Pancreas (tissue), 10 donors: ENCODE measurements around the gene SLC41A1. TPM values are rescaled to one million over a fixed set of nuclear protein-coding genes. Genes with fewer than 3 reads are reported as not detected.

Experiments used
- ATAC-seq, 4 donors: fragments of 200-7000 bp; cut with Tn5 transposase; one replicate each; pipeline versions ENCODE4 v1.8.0 to v1.9.1; 2020; ENCODE audit warnings: mild to moderate bottlenecking in 4 of 4, moderate library complexity in 4 of 4
- DNase-seq, 6 donors: peaks; one replicate each; pipeline ENCODE4 v3.0.0-alpha.2; 2020
- FAIRE-seq: peaks from 2 replicates; lab custom pipeline; 2012; peaks lifted over from hg19 to GRCh38; lab: Jason Lieb, UNC
- H3K27ac ChIP-seq, 4 donors: fragments of 200-600 bp; sonication (generic); 1 replicate in 3 of 4; 2 replicates in 1 of 4; pipeline versions ENCODE4 v1.5.0 to v1.8.0; 2020
- H3K27me3 ChIP-seq, 4 donors: fragments of 200-600 bp; one replicate each; pipeline ENCODE4 v1.8.0; 2021
- H3K36me3 ChIP-seq, 3 donors: fragments of 200-600 bp; sonication (generic) in 1 of 3; one replicate each; pipeline versions ENCODE4 v1.5.0 to v1.8.0; 2020 to 2021
- H3K4me1 ChIP-seq, 3 donors: fragments of 200-600 bp; one replicate each; pipeline ENCODE4 v1.8.0; 2021
- H3K4me3 ChIP-seq, 4 donors: fragments of 200-600 bp; sonication (generic) in 2 of 4; one replicate each; pipeline versions ENCODE4 v1.5.0 to v1.8.0; 2020 to 2021
- H3K9me3 ChIP-seq, 4 donors: fragments of 200-600 bp; one replicate each; pipeline ENCODE4 v1.8.0; 2021
- CTCF ChIP-seq, 4 donors: fragments of 200-600 bp; sonication (generic) in 3 of 4; IDR thresholded peaks; one replicate each; pipeline versions ENCODE4 v1.5.0 to v1.8.0; 2021; ENCODE audit warnings: antibody characterized with exemption in 4 of 4
- WGBS, 2 donors: extraction: QIAGEN DNeasy Blood & Tissue Kit; methylation state at CpG; one replicate each; pipeline ENCODE4 v1.1.7; 2013; 5-methylcytosine and 5-hydroxymethylcytosine counted together
- intact Hi-C, 3 donors: fragments of 100-400 bp; cut with DNase I; formaldehyde crosslinking; loops; one replicate each; pipeline versions ENCODE4 v1.11.1 to v1.14.2; 2022
- polyA plus RNA-seq, 2 donors: library from polyadenylated mRNA; stranded (reverse); fragments of 200-250 nt; gene quantifications; one replicate each; pipeline ENCODE4 v1.2.3, GENCODE V29; 2013
- total RNA-seq, 6 donors: library from RNA; stranded (reverse); fragmentation: NEBNext Ultra II Directional in 4 of 6; extraction: Animal tissue kit (Norgen Biotek cat#: 25700) in 4 of 6; gene quantifications; one replicate each; pipeline versions ENCODE4 v1.2.1 to v1.2.4, GENCODE V29; 2021 to 2023
- donor health status: healthy with polysubstance abuse.
- donor health status: DM: no; HTN: no; CAD: no; lungs with moderate emphysema.
- donor health status: DM: no; HTN: no; CAD: no.
- donor health status: control.
- donor health status: control.
- donor health status: Bipolar disorder and iron deficiency.
- donor health status: DM: yes; HTN: yes; CAD: no.
- donor health status: DM: no; HTN: no; CAD: no.
- donor health status: DM: no; HTN: no; CAD: no.
- donor health status: DM: yes; HTN: yes; CAD: no.

The SLC41A1 gene
- total and polyA plus RNA-seq, 8 donors = 20.7 to 57.7 (median 36.8) TPM

- Histone ChIP-seq H3K4me1 (peaks cover 19 to 40% (median 30%) of the 10 kb centered on the region in 3 donors), H3K27ac (peak overlapping the region; percentile 65 to 86 (median 72)), H3K27me3 (no peaks in the 10 kb centered on the region), H3K36me3 (peaks cover 0 to 37% (median 10%) of the 10 kb centered on the region in 3 donors), H3K4me3 (no peak overlapping the region), H3K9me3 (no peaks in the 10 kb centered on the region)
- WGBS, 2 donors = 15 to 21% methylated on average over 7 of the region's 7 CpGs
- peak; percentile 80 to 83 (median 81) for ATAC-seq
- intact Hi-C loops = no loop called here
- peak in 5 of 6 donors; percentile 58 to 74 (median 66) for DNase-seq
- no peak for FAIRE-seq
- TF ChIP-seq CTCF (IDR thresholded peaks at IDR 0.05) = no peak
Measured at GRCh38 chr1:205800981-205801703, 11.9 kb downstream of the SLC41A1 start.

- Histone ChIP-seq H3K4me3 (peak overlapping the region in 1 of 4 donors; percentile 19), H3K27ac (peak overlapping the region; percentile 65 to 86 (median 72)), H3K9me3 (no peaks in the 10 kb centered on the region), H3K4me1 (peaks cover 19 to 35% (median 27%) of the 10 kb centered on the region in 3 donors), H3K36me3 (peaks cover 0 to 42% (median 10%) of the 10 kb centered on the region in 3 donors), H3K27me3 (no peaks in the 10 kb centered on the region)
- DNase-seq = peak in 2 of 6 donors; percentile 39 to 65
- no peak for FAIRE-seq
- TF ChIP-seq CTCF (IDR thresholded peaks at IDR 0.05) = no peak
- WGBS, 2 donors = 45 to 47% methylated on average over 7 of the region's 7 CpGs
- intact Hi-C loops = no loop called here
- ATAC-seq = peak in 3 of 4 donors; percentile 11 to 29 (median 24)
Measured at GRCh38 chr1:205800427-205800826, 12.6 kb downstream of the SLC41A1 start.

GRCh38 chr1:205798577-205798976, 14.4 kb downstream of the SLC41A1 start:
- H3K4me1 ChIP-seq = peaks cover 19 to 24% (median 23%) of the 10 kb centered on the region in 3 donors
- peaks cover 0 to 61% (median 20%) of the 10 kb centered on the region in 3 donors for H3K36me3 ChIP-seq
- peak in 1 of 6 donors; percentile 42 for DNase-seq
- ATAC-seq = peak in 2 of 4 donors; percentile 1 to 6
- FAIRE-seq = no peak
- TF ChIP-seq CTCF (IDR thresholded peaks at IDR 0.05) = no peak
- intact Hi-C loops = loop anchor here in 2 of 3 donors (5.0 to 10.0 kb wide), 2 partner anchors 116 to 179 kb away; no protein-coding TSS in a partner anchor
- no peaks in the 10 kb centered on the region for H3K27me3 ChIP-seq
- H3K4me3 ChIP-seq = no peak overlapping the region
- H3K9me3 ChIP-seq = no peaks in the 10 kb centered on the region
- no peak overlapping the region for H3K27ac ChIP-seq
- 41 to 42% methylated on average over 5 of the region's 5 CpGs for WGBS, 2 donors

- Histone ChIP-seq H3K4me3 (no peak overlapping the region), H3K27me3 (no peaks in the 10 kb centered on the region), H3K27ac (no peak overlapping the region), H3K36me3 (peaks cover 0 to 75% (median 20%) of the 10 kb centered on the region in 3 donors), H3K9me3 (no peaks in the 10 kb centered on the region), H3K4me1 (peaks cover 17 to 23% (median 19%) of the 10 kb centered on the region in 3 donors)
- no peak for TF ChIP-seq CTCF (IDR thresholded peaks at IDR 0.05)
- intact Hi-C loops = loop anchor here in 2 of 3 donors (5.0 to 10.0 kb wide), 2 partner anchors 118 to 180 kb away; no protein-coding TSS in a partner anchor
- 60 to 63% methylated on average over 2 of the region's 2 CpGs for WGBS, 2 donors
- ATAC-seq = no peak
- no peak for DNase-seq
- no peak for FAIRE-seq
Measured at GRCh38 chr1:205797168-205797567, 15.8 kb downstream of the SLC41A1 start.
